Measurements from ENCODE around the gene DNAJC1.

DNA sequence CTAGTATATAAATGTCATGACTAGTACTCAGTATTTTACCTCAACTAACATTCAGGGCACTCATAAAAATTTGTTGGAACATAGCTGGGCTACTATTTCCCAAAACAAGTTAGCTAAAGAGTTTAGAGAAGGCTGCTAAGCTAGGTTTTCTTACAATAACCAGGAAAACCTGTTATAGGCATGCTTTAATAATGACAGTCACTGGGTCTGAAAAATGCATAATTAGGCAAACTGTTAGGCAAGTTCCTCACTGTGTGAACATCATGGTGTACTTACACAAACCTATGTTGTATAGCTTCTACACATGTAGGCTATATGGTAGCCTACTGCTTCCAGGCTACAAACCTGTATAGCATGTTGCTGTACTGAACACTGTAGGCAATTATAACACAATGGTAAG is 79.0 kb downstream of the DNAJC1 start:
- TF ChIP-seq, protein P1, sequence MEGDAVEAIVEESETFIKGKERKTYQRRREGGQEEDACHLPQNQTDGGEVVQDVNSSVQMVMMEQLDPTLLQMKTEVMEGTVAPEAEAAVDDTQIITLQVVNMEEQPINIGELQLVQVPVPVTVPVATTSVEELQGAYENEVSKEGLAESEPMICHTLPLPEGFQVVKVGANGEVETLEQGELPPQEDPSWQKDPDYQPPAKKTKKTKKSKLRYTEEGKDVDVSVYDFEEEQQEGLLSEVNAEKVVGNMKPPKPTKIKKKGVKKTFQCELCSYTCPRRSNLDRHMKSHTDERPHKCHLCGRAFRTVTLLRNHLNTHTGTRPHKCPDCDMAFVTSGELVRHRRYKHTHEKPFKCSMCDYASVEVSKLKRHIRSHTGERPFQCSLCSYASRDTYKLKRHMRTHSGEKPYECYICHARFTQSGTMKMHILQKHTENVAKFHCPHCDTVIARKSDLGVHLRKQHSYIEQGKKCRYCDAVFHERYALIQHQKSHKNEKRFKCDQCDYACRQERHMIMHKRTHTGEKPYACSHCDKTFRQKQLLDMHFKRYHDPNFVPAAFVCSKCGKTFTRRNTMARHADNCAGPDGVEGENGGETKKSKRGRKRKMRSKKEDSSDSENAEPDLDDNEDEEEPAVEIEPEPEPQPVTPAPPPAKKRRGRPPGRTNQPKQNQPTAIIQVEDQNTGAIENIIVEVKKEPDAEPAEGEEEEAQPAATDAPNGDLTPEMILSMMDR (IDR thresholded peaks at IDR 0.05; ENCODE audit: low read depth, low read length, missing input control) = no peak
- TF ChIP-seq, protein P2, sequence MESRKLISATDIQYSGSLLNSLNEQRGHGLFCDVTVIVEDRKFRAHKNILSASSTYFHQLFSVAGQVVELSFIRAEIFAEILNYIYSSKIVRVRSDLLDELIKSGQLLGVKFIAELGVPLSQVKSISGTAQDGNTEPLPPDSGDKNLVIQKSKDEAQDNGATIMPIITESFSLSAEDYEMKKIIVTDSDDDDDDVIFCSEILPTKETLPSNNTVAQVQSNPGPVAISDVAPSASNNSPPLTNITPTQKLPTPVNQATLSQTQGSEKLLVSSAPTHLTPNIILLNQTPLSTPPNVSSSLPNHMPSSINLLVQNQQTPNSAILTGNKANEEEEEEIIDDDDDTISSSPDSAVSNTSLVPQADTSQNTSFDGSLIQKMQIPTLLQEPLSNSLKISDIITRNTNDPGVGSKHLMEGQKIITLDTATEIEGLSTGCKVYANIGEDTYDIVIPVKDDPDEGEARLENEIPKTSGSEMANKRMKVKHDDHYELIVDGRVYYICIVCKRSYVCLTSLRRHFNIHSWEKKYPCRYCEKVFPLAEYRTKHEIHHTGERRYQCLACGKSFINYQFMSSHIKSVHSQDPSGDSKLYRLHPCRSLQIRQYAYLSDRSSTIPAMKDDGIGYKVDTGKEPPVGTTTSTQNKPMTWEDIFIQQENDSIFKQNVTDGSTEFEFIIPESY (IDR thresholded peaks at IDR 0.05) = no peak
- TF ChIP-seq SP1 (IDR thresholded peaks at IDR 0.05) (no peak), JUND (IDR thresholded peaks at IDR 0.05) (no peak), YY1 (IDR thresholded peaks at IDR 0.05) (no peak), EGR1 (IDR thresholded peaks at IDR 0.05; ENCODE audit: low read depth in 2 of 2) (no peak), TAF1 (conservative IDR thresholded peaks at IDR 0.05) (no peak)
- TF ChIP-seq, protein P3, sequence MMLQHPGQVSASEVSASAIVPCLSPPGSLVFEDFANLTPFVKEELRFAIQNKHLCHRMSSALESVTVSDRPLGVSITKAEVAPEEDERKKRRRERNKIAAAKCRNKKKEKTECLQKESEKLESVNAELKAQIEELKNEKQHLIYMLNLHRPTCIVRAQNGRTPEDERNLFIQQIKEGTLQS (IDR thresholded peaks at IDR 0.05) = no peak
- TF ChIP-seq, protein P4, sequence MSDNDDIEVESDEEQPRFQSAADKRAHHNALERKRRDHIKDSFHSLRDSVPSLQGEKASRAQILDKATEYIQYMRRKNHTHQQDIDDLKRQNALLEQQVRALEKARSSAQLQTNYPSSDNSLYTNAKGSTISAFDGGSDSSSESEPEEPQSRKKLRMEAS (IDR thresholded peaks at IDR 0.05) = no peak
- TF ChIP-seq, protein P5, sequence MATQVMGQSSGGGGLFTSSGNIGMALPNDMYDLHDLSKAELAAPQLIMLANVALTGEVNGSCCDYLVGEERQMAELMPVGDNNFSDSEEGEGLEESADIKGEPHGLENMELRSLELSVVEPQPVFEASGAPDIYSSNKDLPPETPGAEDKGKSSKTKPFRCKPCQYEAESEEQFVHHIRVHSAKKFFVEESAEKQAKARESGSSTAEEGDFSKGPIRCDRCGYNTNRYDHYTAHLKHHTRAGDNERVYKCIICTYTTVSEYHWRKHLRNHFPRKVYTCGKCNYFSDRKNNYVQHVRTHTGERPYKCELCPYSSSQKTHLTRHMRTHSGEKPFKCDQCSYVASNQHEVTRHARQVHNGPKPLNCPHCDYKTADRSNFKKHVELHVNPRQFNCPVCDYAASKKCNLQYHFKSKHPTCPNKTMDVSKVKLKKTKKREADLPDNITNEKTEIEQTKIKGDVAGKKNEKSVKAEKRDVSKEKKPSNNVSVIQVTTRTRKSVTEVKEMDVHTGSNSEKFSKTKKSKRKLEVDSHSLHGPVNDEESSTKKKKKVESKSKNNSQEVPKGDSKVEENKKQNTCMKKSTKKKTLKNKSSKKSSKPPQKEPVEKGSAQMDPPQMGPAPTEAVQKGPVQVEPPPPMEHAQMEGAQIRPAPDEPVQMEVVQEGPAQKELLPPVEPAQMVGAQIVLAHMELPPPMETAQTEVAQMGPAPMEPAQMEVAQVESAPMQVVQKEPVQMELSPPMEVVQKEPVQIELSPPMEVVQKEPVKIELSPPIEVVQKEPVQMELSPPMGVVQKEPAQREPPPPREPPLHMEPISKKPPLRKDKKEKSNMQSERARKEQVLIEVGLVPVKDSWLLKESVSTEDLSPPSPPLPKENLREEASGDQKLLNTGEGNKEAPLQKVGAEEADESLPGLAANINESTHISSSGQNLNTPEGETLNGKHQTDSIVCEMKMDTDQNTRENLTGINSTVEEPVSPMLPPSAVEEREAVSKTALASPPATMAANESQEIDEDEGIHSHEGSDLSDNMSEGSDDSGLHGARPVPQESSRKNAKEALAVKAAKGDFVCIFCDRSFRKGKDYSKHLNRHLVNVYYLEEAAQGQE (IDR thresholded peaks at IDR 0.05) = no peak

Data from liver (tissue), 3 donors.